HG02852 (cell line): ENCODE results near the gene ARMH3.

Experiments used
- ATAC-seq: cut with Tn5 transposase; IDR thresholded peaks from one replicate; pipeline ENCODE4 v1.9.1; 2021; ENCODE audit warnings: mild to moderate bottlenecking, moderate library complexity; ENCODE audit not compliant: unreplicated experiment

The ARMH3 gene

GRCh38 chr10:101834341-101834740, 221.6 kb downstream of the ARMH3 start:
- ATAC-seq, result no peak

GRCh38 chr10:101833466-101833865, 222.5 kb downstream of the ARMH3 start:
- ATAC-seq, result no peak

GRCh38 chr10:101832325-101832771, 223.6 kb downstream of the ARMH3 start:
- ATAC-seq, result no peak

GRCh38 chr10:101831169-101831811, 224.7 kb downstream of the ARMH3 start:
- no peak for ATAC-seq

- peak; percentile 59 for ATAC-seq
Measured at GRCh38 chr10:101830322-101831168, 225.4 kb downstream of the ARMH3 start.

- ATAC-seq, result peak; percentile 13
Measured at GRCh38 chr10:101829561-101830315, 226.2 kb downstream of the ARMH3 start.

- ATAC-seq, result no peak
Measured at GRCh38 chr10:101828766-101829551, 227.0 kb downstream of the ARMH3 start.

- ATAC-seq, result no peak
Measured at GRCh38 chr10:101827919-101828600, 227.9 kb downstream of the ARMH3 start.

GRCh38 chr10:101826852-101827434, 229.0 kb downstream of the ARMH3 start:
- no peak for ATAC-seq

GRCh38 chr10:101824736-101825135, 231.2 kb downstream of the ARMH3 start:
- ATAC-seq, result no peak

- peak; percentile 26 for ATAC-seq
Measured at GRCh38 chr10:101818872-101819633, 236.9 kb downstream of the ARMH3 start.

- ATAC-seq, result peak; percentile 79
Measured at GRCh38 chr10:101818119-101818871, 237.7 kb downstream of the ARMH3 start, which contains the start of gene OGA. OGA (minus strand) TSS chr10:101818444; CDS start chr10:101818022, 422 bp downstream.

- no peak for ATAC-seq
Measured at GRCh38 chr10:101817337-101818118, 238.4 kb downstream of the ARMH3 start.

GRCh38 chr10:101816913-101817336, 239.0 kb downstream of the ARMH3 start:
- no peak for ATAC-seq

GRCh38 chr10:101816376-101816775, 239.6 kb downstream of the ARMH3 start:
- ATAC-seq, result no peak

GRCh38 chr10:101814466-101815071, 241.4 kb downstream of the ARMH3 start:
- no peak for ATAC-seq

GRCh38 chr10:101812606-101813005, 243.4 kb downstream of the ARMH3 start:
- ATAC-seq, result no peak
